Adrenal gland (tissue), 12 donors: ENCODE measurements around the gene CYBC1. TPM values are rescaled to one million over a fixed set of nuclear protein-coding genes. Genes with fewer than 3 reads are reported as not detected.
A peak's percentile ranks its signal among the peaks of the same experiment; 100 is the strongest.

Source experiments
- DNase-seq, 7 donors: peaks; one replicate each; pipeline ENCODE4 v3.0.0-alpha.2; 2019 to 2020
- H3K27ac ChIP-seq, 5 donors: fragments of 200-600 bp; sonication (generic) in 4 of 5; 1 replicate in 3 of 5; 2 replicates in 2 of 5; pipeline versions ENCODE4 v1.5.1 to v1.8.0; 2016 to 2020; ENCODE audit warnings: mild to moderate bottlenecking in 1 of 5
- H3K27me3 ChIP-seq: fragments of 200-600 bp; 2 replicates; pipeline ENCODE4 v1.8.0; 2021
- H3K36me3 ChIP-seq, 2 donors: fragments of 200-600 bp; replicated peaks in 1 of 2; 1 replicate in 1 of 2; 2 replicates in 1 of 2; pipeline versions ENCODE4 v1.5.1 to v1.8.0; 2018 to 2022
- H3K4me1 ChIP-seq, 2 donors: fragments of 200-600 bp; replicated peaks in 1 of 2; 1 replicate in 1 of 2; 2 replicates in 1 of 2; pipeline versions ENCODE4 v1.5.1 to v1.8.0; 2018 to 2021
- H3K4me3 ChIP-seq, 4 donors: fragments of 200-600 bp; sonication (generic) in 3 of 4; one replicate each; pipeline ENCODE4 v1.5.1; 2016 to 2018
- H3K9me3 ChIP-seq, 3 donors: fragments of 200-600 bp; sonication (generic) in 1 of 3; replicated peaks in 1 of 3; 1 replicate in 2 of 3; 2 replicates in 1 of 3; pipeline versions ENCODE4 v1.5.1 to v1.8.0; 2016 to 2021
- CTCF ChIP-seq, 6 experiments: fragments of 450-650 bp in 4 of 6; fragments of 200-600 bp in 2 of 6; sonication (generic) in 1 of 6; IDR thresholded peaks; 1 replicate in 5 of 6; 2 replicates in 1 of 6; pipeline versions ENCODE4 v1.5.1 to v1.8.0; 2016 to 2021; ENCODE audit warnings: antibody characterized with exemption in 6 of 6, mild to moderate bottlenecking in 2 of 6, moderate library complexity in 1 of 6
- POLR2A ChIP-seq, 2 donors: fragments of 450-650 bp; IDR thresholded peaks; one replicate each; pipeline ENCODE4 v1.6.1; 2017; ENCODE audit warnings: antibody characterized with exemption in 2 of 2, mild to moderate bottlenecking in 2 of 2, moderate library complexity in 1 of 2
- WGBS, 4 donors: extraction: QIAGEN DNeasy Blood & Tissue Kit in 2 of 4; methylation state at CpG; one replicate each; pipeline versions ENCODE4 v1.1.5 to v1.1.7; 2013 to 2017; 5-methylcytosine and 5-hydroxymethylcytosine counted together
- intact Hi-C, 2 donors: fragments of 100-400 bp; cut with DNase I; formaldehyde crosslinking; loops; one replicate each; pipeline versions ENCODE4 v1.14.1 to v1.15.0; 2022 to 2023
- polyA plus RNA-seq, 3 donors: library from polyadenylated mRNA; stranded (reverse); fragments of 200-250 nt in 2 of 3; fragments of 350-450 nt in 1 of 3; fragmentation: Illumina TruSeq in 1 of 3; extraction: RNeasy Lipid Tissue Mini Kit (QIAGEN cat#74804) in 1 of 3; gene quantifications; one replicate each; pipeline ENCODE4 v1.2.3, GENCODE V29; 2013 to 2014
- total RNA-seq, 9 donors: library from RNA; depleted of rRNA in 4 of 9; stranded (reverse); fragments of >200 nt in 4 of 9; fragments of 120-200 nt in 1 of 9; fragmentation: NEBNext Ultra II Directional in 1 of 9; extraction: Animal tissue kit (Norgen Biotek cat#: 25700) in 1 of 9; gene quantifications; one replicate each; pipeline versions ENCODE4 v1.1.0 to v1.2.4, GENCODE V29; 2013 to 2023
- donor health status: healthy with polysubstance abuse.
- donor health status: Bipolar disorder and iron deficiency.
- donor health status: DM: yes; HTN: yes; CAD: no.
- donor health status: DM: no; HTN: no; CAD: no.
- donor health status: DM: no; HTN: no; CAD: no.
- donor health status: DM: yes; HTN: yes; CAD: no.

CYBC1 gene
- total and polyA plus RNA-seq, 12 donors: 34.6 to 160 (median 69.9) TPM

DNA sequence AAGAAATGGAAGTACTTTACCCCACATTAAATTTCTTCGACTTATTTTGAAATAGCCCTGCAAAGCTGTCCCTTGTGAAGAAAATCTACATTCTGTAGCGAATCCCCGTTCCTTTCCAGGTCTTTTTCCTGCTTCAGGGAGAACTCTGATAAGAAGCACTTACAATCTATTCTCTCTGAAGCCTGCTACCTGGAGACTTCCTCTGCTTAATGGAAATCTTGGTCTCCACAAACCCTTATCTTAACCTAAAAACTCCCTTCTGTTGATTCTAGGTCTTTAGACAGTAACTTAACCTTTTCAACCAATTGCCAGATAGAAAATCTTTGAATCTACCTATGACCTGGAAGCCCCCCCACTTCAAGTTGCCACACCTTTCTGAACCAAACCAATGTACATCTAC, 1.6 kb upstream of the CYBC1 start:
- WGBS, 4 donors: 87 to 98% (median 94%) methylated on average over 3 of the region's 3 CpGs
- Histone ChIP-seq H3K27me3 (no peaks in the 10 kb centered on the region), H3K4me1 (peaks cover 0 to 30% of the 10 kb centered on the region in 2 donors), H3K4me3 (no peak overlapping the region), H3K36me3 (no peaks in the 10 kb centered on the region), H3K9me3 (no peaks in the 10 kb centered on the region), H3K27ac (no peak overlapping the region)
- no peak for DNase-seq
- TF ChIP-seq CTCF (IDR thresholded peaks at IDR 0.05) (no peak), POLR2A (IDR thresholded peaks at IDR 0.05) (no peak)
- intact Hi-C loops: no loop called here

GRCh38 chr17:82449883-82450356, 632 bp downstream of the CYBC1 start:
- DNase-seq: no peak
- H3K27ac ChIP-seq: peak overlapping the region; percentile 69 to 90 (median 83)
- 52 to 70% (median 62%) methylated on average over 17 to 18 of the region's 18 CpGs for WGBS, 4 donors
- intact Hi-C loops: no loop called here
- TF ChIP-seq CTCF (IDR thresholded peaks at IDR 0.05): no peak
- TF ChIP-seq POLR2A (IDR thresholded peaks at IDR 0.05): no peak
- H3K4me3 ChIP-seq: peak overlapping the region; percentile 62 to 83 (median 69)
- no peaks in the 10 kb centered on the region for H3K36me3 ChIP-seq
- no peaks in the 10 kb centered on the region for H3K27me3 ChIP-seq
- H3K9me3 ChIP-seq: no peaks in the 10 kb centered on the region
- peaks cover 7 to 25% of the 10 kb centered on the region in 2 donors for H3K4me1 ChIP-seq

DNA sequence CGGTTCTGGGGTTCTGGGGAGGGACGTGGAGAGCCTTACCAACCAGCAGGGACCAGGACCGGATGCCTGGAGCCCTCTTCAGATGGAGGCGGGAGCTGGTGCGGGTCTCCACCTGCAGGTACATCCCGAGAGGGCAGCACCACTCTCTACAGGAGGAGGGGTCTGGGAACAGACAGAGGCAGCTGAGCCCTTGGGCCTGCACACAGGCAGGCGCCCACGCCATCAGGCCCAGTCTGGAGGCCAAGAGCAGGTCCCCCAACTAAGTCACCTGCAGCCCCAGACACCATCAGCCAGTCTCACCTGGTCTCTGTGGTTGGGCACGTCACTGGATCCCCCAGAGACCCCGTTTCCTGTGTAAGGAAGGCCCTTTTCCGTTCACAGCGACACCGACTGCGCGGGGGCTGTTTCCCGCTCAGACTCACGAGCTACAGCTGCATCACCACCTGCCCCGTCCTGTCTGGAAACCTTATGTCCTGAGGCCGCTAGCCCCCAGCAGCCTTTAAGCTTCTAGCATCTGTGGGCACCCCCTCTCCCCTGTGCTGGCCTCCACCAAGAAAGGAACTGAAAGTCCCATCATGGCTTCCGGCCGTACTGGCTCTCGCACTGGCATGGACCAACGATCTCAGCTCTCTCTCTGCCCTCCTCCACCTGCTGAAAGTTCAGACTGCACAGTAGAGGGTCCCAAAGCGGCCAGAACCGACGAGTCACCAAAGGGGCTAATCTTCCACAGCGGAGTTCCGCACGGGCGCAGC, 1.2 kb downstream of the CYBC1 start:
- Histone ChIP-seq H3K36me3 (no peaks in the 10 kb centered on the region), H3K27me3 (no peaks in the 10 kb centered on the region), H3K4me3 (peak overlapping the region in 1 of 4 donors; percentile 73), H3K4me1 (peaks cover 11 to 31% of the 10 kb centered on the region in 2 donors), H3K27ac (peak overlapping the region; percentile 69 to 90 (median 83)), H3K9me3 (no peaks in the 10 kb centered on the region)
- WGBS, 4 donors: 71 to 85% (median 79%) methylated on average over 20 to 30 of the region's 30 CpGs
- TF ChIP-seq CTCF (IDR thresholded peaks at IDR 0.05) (no peak), POLR2A (IDR thresholded peaks at IDR 0.05) (no peak)
- DNase-seq: peak in 3 of 7 donors; percentile 31 to 62 (median 50)
- intact Hi-C loops: no loop called here

DNA sequence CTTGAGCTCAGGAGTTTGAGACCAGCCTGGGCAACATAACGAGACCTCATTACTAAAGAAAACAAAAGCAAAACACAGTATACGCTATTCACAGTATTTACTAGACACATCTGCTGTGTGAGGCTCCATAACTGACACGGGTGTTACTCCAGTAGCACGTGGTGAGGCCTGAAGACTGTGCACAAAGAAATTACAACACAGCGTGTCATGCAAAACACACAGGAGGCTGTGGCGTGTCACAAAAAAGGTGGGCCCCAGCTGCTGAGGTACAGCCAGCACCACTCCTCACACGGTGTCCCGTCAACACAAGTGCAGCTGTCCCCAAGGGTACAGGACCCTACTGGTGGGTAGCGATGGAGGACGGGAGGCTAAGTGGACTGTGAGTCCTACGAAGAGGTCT, 2.7 kb downstream of the CYBC1 start:
- Histone ChIP-seq H3K36me3 (peaks cover 0 to 7% of the 10 kb centered on the region in 2 donors), H3K27ac (no peak overlapping the region), H3K4me1 (peaks cover 20 to 42% of the 10 kb centered on the region in 2 donors), H3K4me3 (no peak overlapping the region), H3K27me3 (no peaks in the 10 kb centered on the region), H3K9me3 (no peaks in the 10 kb centered on the region)
- intact Hi-C loops: no loop called here
- no peak for DNase-seq
- TF ChIP-seq CTCF (IDR thresholded peaks at IDR 0.05) (no peak), POLR2A (IDR thresholded peaks at IDR 0.05) (no peak)
- 93 to 97% (median 94%) methylated on average over 10 to 11 of the region's 11 CpGs for WGBS, 4 donors
